GM18873 (cell line): ENCODE data around the gene ASB14.

Experiments used
- ATAC-seq: cut with Tn5 transposase; IDR thresholded peaks from one replicate; pipeline ENCODE4 v1.9.1; 2021; ENCODE audit warnings: mild to moderate bottlenecking, moderate library complexity, moderate number of reproducible peaks; ENCODE audit not compliant: unreplicated experiment, low FRiP score

The ASB14 gene

DNA sequence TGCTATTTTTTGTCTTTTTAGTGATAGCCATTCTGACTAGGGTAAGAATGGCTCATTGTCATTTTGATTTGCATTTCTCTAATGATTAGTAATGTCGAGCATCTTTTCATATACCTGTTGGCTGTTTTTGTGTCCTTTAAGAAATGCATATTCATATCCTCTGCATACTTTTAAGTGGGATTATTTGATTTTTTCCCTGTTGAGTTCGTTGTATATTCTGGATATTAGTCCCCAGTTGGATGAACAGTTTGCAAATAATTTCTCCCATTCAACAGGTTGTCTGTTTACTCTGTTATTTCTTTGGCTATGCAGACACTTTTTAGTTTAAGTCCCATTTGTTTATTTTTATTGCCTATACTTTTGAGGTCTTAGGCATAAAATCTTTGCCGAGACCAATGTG lies 30.6 kb downstream of the ASB14 start:
- no peak for ATAC-seq

- no peak for ATAC-seq
Measured at GRCh38 chr3:57261119-57261518, 31.4 kb downstream of the ASB14 start.

DNA sequence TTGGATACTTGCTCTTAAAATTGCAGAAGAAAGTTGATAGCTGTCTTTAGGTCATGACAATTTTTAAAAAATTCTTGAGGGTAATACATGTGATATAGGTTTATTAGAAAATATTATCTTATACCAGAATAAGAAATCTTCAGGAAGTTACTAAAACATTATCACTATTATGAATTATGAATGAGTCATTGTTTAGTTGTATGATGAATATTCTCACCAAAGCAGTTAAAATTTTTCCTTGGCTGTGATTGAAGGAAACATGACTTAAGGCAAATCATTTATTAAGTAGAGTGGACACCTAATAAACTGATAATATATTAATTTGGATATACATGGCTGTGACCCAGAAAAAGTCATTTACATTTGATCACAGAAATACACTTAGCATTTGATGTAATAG lies 34.8 kb downstream of the ASB14 start:
- ATAC-seq = no peak

- no peak for ATAC-seq
Measured at GRCh38 chr3:57256844-57257243, 35.6 kb downstream of the ASB14 start.

DNA sequence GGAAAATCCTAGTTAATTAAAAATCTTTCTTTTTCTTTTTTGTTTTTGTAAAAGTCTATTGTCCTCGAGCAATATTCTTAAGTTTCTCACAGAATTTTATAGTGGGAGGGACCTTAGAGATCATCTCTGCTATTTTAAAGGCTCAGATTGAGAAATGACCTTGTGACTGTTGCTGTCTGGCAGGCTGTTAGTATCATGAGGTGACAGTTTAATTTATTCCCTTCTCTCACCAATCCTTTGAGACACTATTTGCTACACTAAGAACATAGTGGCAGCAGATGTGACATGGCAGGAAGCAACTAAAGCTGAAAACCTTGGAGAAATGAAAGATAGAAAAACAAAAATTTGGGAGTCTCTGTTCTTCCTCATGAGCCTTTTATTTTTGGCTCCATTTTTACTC lies 40.1 kb downstream of the ASB14 start:
- no peak for ATAC-seq

DNA sequence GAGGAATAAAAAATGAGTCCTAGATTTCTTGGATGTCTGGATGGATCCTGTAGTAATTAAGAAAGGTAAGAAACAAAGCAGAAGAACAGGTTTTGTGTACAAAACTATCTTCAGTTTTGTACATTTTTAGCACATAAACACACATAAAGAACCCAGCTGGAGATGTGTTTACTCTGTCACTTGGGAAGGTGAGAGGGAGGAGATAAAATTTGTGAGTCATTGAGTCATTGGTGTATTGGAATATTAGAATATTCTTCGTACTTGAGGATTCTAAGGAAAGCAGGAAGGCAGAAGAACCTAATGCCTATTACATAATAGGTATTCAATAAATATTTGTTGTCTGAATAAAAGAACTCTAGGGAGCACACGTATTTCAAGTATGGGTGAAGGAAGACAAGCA lies 47.5 kb downstream of the ASB14 start:
- ATAC-seq = no peak

GRCh38 chr3:57234613-57235575 lies 57.6 kb downstream of the ASB14 start:
- no peak for ATAC-seq

GRCh38 chr3:57233799-57234198 lies 58.7 kb downstream of the ASB14 start:
- no peak for ATAC-seq

GRCh38 chr3:57230006-57230405 lies 62.5 kb downstream of the ASB14 start:
- no peak for ATAC-seq

DNA sequence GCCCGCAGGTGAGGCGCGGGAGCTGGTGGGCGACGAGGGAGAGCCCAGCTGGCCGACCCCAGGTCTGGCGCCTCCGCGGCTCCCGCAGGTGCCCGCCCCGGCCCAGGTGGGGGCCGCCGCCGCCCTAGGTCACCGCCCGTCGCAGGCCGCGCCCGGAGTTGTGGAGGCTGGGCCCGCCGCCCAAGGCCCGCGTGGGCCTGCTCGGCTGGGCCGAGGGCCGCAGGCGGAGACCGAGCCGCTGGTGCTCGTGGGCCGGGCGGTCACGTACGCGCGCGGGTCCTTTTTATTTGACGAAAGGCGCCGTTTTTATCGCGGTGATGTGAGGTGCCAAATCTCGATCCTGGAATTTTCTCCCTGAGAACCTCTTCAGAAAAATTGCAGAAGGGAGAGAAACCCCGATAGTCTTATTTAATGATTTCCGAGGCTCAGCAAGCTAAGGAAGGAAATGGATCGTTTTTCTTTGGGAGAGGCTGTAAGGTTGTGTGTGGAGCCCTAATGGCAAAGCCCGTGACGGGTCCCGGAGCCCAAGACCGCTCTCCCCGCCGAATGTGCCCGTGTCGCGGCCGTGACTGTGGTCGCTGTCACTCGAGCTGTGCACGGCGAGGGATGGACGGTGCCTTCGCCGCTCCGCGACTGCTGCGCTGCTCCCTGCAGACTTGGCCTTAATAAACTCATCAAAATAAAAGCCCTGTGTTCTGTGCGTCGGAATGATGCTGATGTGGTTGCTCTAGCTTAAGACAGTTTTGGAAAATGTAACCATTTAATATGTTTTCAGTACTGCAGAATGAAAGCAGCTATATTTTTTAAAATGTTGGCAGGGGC lies 64.3 kb downstream of the ASB14 start:
- ATAC-seq = peak; percentile 44

GRCh38 chr3:57227204-57227929 lies 65.1 kb downstream of the ASB14 start, which contains the start of gene APPL1:
APPL1 (plus strand) TSS chr3:57227729; CDS start chr3:57227884, 155 bp downstream.
- ATAC-seq = peak; percentile 72

- no peak for ATAC-seq
Measured at GRCh38 chr3:57226176-57226575, 66.3 kb downstream of the ASB14 start.

DNA sequence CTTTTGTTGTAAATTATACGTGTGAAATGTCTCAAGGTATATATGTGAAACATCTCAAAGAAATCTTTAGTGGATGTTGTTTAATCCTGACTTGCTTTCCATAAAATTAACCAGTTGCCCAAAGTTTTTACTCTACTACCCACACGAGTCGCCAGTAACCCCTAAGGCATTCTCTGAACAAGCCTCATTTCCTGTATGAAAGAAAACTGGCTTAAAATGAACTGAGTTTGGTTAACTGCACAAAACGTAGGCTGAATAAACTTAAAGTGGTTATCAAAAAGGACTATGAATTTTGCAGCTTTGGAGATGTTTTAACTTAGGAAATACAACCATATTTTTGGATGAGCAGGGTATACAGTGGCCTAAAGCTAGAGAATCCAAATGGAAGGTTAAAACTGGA lies 67.6 kb downstream of the ASB14 start:
- no peak for ATAC-seq

- no peak for ATAC-seq
Measured at GRCh38 chr3:57221883-57222282, 70.6 kb downstream of the ASB14 start.
